GM12892 (cell line): Measurements from ENCODE around the gene FOXM1.

Source experiments
- POLR2A ChIP-seq: IDR thresholded peaks from 2 replicates; pipeline ENCODE4 v1.6.1; 2011; ENCODE audit warnings: low read depth, low read length, control low read depth
- POLR2AphosphoS5 ChIP-seq: IDR thresholded peaks from 2 replicates; pipeline ENCODE4 v1.6.1; 2011; ENCODE audit warnings: low read depth, low read length, control low read depth

GRCh38 chr12:2853626-2854025 is 23.3 kb downstream of the FOXM1 start:
- no peak for TF ChIP-seq POLR2A
- TF ChIP-seq POLR2AphosphoS5 = no peak
